ENCODE results near the gene MDH2.

GRCh38 chr7:76047811-76048667, at the start of gene MDH2, which contains the start of gene STYXL1:
- TF ChIP-seq POLR2A (IDR thresholded peaks at IDR 0.05) (peak; percentile 87 to 89), CTCF (IDR thresholded peaks at IDR 0.05) (no peak), POLR2AphosphoS5 (IDR thresholded peaks at IDR 0.05) (peak; percentile 92 to 97 (median 96))
